NCI-H2107 treated with DMSO at 0.1 percent for 48 hours (cell line): Measurements from ENCODE around the gene WBP1.
A peak's percentile ranks its signal among the peaks of the same experiment; 100 is the strongest.

Experiments used
- DNase-seq: peaks from one replicate; lab custom pipeline; 2025; ENCODE audit not compliant: unreplicated experiment; lab: John Stamatoyannopoulos, UW

Gene WBP1

DNA sequence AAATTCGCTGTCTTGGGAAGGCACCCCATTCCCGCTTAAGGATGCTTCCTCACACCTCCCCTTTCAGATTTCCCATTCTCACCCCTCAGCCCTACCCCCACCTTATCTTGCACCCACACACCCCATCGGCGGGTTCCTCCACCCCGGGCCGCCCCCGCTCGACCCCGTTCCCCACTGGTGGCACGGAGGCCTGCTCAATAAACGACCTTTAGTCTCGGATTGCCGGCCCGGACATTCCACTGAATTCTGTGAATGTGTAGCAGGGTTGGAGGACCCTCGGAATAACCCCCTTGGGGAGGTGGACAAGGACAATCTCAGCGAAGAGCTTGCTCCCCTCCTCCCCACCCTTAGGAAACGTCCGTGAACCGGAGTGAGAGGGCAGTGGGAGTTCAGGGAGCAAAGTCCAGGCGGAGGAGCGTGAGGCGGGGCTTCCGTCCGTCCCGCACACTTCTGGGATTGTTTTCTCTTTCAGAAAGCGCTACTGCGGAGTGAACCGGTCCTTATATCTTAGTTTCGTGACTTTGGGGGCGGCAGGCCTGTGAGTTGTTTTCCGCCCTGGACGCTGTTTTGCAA is 44.0 kb downstream of the WBP1 start:
- DNase-seq = no peak

DNA sequence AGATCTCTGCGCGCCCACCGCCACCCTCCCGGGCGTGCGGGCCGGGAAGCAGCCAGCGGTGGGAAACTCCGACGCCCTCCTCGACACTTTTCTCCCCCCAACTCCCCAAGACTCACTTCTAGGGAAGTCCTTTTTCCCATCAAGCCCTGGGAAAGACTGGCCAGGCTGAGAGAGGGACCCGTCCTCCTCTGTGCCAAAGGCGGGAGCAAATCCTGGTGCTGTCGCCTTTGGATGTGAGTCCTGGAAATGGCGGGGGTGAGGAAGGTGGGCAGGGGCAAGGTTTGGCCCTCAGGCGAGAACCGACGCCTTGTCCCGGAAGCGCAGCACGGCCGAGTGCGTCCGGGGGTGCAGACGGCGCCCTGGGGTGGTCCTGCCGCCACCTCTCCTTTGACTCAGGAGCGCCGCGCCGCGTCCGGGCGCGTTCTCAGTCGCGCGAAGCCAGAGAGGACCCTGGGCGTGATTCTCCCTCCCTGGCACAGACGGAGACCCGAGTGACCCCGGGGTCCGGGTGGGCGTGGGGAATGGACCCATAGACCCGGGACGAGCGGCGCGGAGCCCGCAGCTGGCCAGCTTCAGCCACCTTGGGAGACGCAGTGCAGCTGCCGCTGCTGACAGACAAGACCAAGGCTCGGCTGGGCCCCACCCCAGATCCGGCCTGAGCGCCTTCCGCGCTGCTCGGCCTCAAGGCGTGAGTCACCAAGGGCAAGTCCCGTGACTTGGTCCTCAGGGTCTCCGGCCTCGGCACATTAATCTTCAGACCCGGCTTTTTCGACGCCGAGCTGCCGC is 44.7 kb downstream of the WBP1 start:
- DNase-seq = no peak

DNA sequence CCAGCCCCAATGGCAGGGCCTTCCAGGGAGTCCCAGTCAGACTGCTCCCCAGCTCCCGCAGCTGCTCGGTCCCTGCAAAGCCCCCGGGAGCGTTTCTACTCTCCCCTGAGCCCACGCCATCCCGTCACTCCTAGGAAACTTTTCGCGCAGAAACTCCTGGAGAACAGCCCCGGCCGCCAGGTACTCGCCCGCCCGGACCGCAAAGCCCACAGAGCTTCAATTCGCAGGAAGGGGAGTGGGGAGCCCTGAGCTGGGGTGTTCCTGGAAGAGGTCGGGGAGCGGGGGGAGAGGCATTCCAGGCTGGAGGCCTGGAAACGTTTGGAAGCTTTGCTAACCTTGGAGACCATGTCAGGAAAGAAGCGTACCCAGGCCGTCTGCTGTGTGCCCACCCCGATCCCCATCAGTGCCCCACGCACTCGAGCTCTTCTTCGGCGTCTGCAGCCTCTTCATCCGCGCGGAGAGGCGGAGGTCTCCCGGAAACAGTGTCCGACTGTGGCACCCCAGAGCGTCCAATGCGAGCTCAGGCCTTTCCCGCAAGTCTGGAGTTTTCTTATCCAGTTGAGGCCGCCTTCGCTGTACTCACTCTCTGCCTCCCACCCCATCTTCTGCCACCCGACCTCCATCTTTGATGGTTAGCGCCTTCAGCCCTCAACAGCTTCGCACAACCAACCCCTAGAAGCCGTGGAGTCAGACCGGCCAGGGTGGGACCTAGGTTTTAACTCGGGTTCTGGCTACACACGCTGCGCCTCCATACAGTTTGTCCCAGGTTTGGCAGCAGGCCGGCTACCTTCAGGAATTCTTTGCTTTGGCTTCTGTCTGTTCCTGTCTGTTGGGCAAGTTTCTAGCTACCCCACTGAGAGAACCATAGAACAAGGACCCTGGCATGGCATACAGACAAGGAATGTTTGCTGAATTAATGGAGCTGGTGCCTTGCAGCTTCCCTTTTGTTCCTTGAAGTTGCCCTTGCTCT is 45.6 kb downstream of the WBP1 start:
- no peak for DNase-seq

GRCh38 chr2:74504591-74504990 is 46.4 kb downstream of the WBP1 start:
- DNase-seq = no peak

DNA sequence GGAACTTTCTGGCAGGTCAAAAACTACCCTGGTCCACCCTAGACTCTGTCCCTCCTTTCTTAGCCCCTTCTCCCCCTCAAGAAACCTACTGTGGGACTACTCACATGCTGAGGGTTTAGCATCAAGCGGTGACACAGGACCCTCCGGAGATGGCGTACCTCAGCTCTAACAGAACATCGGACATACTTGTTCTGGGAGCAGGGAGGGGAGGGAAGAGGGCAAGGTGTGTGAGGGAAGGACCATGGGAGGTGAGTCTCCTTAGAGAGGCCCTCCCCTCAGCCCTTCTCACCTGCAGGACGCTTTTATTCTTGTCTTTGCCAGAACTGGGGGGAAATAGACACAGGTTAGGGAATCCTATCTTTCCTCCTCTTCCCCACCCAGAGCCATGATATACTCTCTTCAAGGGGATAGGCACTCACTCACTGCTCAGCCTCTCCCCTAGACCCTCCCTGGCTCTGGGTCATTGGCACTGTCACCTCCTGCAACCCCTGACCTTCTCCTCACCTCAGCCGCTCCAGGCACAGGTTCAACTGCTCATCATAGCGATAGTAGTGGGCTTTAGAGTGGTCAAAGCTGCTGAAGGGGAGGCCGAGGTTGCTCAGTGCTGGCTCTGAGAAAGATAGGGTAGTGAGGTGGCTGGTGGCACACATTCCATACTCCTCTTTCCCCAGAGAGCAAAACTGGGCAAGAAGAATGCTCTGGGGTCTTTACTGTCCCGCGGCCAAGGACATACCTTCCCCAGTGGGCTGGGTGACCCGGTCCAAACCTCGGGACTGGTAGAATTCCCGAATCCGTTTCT is 47.4 kb downstream of the WBP1 start:
- no peak for DNase-seq

DNA sequence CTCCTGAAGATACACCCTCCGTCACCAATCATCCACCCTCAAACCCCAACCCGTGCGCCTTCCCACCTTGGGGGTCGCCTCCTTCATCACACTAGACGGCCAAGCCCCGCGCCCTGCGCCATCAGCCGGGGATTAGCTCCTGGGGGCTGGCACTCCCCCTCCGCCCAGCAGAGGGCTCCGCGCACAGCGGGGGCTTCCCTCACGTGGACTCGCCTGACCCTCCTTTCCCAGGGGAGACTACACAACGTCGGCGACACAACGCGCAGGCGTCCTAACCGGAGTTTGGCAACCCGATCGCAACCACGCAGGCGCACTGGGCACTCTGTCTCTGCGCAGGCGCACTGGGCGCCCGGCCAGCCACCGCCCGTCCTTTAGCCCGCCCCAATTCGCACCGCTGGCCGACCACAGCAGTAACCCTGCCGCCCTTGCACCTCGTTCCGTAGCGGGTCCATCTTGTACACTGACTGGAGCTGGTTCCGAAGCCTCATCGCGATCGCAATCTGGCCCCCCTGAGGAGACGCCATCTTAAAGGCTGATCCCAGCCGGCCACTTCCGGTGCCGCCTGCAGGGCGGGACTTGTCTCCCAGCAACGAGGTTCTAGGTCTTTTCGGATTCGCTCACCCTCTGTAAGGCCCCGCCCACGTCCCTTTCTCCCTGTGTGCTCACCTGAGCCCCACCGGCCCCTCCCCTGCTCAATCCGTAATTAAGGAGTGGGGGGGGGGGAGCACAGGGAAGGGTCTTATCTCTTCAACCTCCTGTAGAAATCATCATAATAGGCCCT is 49.1 kb downstream of the WBP1 start, which contains the start of gene PCGF1:
Gene PCGF1, minus strand, starts transcription at position 551 of the 781 bp plus-strand sequence. Its CDS starts 27 bp downstream, at position 524.
- DNase-seq = peak; percentile 96

DNA sequence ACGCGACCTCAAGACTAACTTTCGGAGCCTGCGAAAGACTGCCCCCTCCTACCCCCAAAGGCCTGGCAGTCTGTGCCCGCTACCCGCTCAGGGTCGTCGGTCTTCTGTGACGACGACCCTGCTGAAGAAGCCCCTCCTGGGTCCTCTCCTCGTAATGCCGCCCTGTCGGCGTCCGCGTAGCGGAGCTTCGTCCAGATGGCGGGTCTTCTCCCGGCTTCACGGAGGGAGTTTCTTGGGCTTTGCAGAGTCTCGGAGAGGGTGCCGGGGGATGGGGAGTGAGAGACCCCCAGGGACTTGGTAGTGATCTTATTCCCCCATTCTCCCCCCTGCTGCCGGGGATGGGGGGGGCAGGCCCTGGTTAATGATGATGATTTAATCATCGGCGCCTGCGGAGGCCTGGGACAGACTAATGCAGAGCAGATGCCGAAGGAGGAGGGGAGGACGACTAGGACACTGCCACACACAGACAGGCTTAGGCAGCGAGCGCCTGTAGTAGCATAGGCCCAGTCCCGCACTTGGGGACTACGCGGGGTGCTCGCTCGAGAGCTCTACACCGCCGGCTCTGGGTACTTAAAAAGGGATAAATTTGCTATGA is 49.8 kb downstream of the WBP1 start:
- no peak for DNase-seq

DNA sequence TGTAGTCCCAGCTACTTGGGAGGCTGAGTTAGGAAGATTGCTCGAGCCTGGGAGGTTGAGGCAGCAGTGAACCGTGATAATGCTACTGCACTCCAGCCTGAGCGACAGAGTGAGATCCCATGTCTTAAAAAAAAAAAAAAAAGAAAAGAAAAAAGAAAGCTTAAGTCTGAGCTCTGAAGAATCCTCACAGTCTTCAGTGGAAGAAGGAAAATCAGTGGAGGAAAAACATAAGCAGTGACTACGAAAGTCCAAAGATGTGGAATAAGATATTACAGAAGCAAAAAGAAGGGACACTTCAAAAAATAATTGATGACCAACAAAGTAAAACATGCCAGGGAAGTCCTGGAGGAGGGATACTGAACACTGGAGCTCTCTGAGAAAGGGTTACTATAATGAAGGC is 52.0 kb downstream of the WBP1 start:
- DNase-seq = no peak
